GM12873 (cell line): ENCODE data around the gene MAML1.

Experiments
- TF ChIP-seq, protein P1 (sequence below): IDR thresholded peaks from 2 replicates; pipeline ENCODE4 v1.5.1; 2012; ENCODE audit warnings: low read depth, mild to moderate bottlenecking, moderate library complexity, low read length, control low read depth; ENCODE audit not compliant: insufficient read depth; ENCODE audit errors: missing control alignments

MAML1 gene

DNA sequence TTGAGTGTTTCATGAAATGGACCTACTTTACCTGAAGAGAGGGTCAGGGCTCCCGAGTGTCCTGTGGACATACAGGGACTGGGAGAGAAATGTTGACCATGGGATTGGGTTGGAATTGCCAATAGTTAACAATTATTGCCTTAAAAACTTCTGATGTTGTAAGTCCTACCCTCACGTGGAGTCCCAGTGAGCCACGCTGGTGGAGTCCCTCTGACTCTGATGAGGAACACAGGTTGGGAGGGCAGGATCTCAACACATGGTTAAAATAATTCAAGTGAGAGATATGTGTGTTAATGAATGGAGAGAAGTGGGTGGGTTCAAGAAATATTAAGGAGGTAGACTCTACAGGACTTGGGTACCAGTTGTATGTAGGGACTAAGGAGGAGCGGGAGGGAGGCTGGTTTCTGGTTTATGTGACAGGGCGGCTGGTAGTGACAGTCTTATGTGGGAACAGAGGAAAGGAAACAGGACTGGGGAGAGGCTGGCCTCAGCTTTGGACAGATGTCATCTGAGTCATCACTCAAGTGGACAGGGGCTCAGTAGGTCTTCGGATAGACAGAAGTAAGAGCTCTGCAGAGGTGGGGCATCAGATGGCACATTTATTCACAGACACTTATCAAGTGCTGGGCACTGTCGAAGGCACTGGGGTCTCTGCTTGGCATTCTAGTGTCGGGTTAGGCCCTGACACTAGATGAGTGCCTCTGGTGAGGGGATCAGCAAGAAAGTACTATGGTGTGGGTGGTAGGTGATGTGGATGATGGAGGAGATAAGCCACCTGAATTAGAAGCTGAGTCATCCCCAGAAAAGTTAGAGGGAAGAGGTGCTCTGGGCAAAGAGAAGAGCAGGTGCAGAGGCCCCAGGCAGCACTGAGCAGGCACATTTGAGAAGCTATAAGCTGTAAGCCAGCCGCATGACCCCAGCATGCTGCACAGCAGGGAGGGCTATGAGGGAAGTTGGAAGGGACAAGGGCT is 27.2 kb downstream of the MAML1 start:
- TF ChIP-seq, protein P1, sequence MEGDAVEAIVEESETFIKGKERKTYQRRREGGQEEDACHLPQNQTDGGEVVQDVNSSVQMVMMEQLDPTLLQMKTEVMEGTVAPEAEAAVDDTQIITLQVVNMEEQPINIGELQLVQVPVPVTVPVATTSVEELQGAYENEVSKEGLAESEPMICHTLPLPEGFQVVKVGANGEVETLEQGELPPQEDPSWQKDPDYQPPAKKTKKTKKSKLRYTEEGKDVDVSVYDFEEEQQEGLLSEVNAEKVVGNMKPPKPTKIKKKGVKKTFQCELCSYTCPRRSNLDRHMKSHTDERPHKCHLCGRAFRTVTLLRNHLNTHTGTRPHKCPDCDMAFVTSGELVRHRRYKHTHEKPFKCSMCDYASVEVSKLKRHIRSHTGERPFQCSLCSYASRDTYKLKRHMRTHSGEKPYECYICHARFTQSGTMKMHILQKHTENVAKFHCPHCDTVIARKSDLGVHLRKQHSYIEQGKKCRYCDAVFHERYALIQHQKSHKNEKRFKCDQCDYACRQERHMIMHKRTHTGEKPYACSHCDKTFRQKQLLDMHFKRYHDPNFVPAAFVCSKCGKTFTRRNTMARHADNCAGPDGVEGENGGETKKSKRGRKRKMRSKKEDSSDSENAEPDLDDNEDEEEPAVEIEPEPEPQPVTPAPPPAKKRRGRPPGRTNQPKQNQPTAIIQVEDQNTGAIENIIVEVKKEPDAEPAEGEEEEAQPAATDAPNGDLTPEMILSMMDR: no peak

DNA sequence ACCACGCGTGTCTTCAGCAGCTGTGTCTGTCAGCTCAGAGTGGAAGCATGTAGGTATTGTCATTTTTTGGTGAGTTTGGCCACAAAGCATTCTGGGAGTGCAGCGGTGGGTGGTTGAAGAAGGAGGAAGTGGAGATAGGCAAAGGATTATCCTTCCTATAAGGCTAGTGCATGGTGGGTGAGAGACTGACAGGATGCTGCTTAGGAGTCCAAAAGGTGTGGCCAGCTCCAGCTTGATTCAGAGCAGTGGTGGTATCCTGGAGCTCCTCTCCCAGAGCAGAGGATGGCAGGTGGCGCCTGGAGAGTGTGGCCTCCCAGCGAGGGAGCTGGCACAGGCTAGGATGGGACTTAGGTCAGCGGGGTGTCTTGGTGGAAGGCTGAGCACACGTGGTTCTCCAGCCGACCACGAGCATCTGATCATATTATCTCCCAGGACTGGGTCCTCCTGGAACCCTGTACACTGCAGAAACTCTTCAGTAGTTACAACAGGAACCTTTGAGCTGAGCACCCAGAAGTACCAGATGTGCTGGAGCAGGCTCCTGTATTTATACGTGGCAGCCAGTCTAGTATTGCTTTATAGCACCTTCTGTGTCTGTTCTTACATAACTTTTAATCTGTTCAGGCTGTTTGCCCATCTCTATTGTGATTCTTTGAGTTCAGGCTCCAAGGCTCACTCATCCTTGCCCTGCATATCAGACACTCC is 29.6 kb downstream of the MAML1 start:
- TF ChIP-seq, protein P1: no peak

- TF ChIP-seq, protein P1: no peak
Observed at GRCh38 chr5:179762781-179763176, 30.2 kb downstream of the MAML1 start.

- TF ChIP-seq, protein P1: peak; percentile 77
Observed at GRCh38 chr5:179763215-179763945, 30.8 kb downstream of the MAML1 start.

- TF ChIP-seq, protein P1: no peak
Observed at GRCh38 chr5:179764056-179764455, 31.4 kb downstream of the MAML1 start.

DNA sequence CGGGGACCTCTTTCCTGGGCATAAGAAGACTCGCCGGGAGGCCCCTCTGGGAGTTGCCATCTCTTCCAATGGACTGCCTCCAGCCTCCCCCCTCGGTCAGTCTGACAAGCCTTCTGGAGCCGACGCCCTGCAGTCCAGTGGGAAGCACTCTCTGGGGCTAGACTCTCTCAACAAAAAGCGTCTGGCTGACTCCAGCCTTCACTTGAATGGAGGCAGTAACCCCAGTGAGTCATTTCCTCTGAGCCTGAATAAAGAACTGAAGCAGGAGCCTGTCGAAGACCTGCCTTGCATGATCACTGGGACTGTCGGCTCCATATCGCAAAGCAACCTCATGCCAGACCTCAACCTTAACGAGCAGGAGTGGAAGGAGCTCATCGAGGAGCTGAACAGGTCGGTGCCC is 32.8 kb downstream of the MAML1 start:
- TF ChIP-seq, protein P1: no peak
